ENCODE results near the gene CBLC.

Gene CBLC

GRCh38 chr19:44746946-44747738, 30.5 kb upstream of the CBLC start:
- DNase-seq = no peak

GRCh38 chr19:44747739-44748425, 29.8 kb upstream of the CBLC start:
- DNase-seq = no peak

DNA sequence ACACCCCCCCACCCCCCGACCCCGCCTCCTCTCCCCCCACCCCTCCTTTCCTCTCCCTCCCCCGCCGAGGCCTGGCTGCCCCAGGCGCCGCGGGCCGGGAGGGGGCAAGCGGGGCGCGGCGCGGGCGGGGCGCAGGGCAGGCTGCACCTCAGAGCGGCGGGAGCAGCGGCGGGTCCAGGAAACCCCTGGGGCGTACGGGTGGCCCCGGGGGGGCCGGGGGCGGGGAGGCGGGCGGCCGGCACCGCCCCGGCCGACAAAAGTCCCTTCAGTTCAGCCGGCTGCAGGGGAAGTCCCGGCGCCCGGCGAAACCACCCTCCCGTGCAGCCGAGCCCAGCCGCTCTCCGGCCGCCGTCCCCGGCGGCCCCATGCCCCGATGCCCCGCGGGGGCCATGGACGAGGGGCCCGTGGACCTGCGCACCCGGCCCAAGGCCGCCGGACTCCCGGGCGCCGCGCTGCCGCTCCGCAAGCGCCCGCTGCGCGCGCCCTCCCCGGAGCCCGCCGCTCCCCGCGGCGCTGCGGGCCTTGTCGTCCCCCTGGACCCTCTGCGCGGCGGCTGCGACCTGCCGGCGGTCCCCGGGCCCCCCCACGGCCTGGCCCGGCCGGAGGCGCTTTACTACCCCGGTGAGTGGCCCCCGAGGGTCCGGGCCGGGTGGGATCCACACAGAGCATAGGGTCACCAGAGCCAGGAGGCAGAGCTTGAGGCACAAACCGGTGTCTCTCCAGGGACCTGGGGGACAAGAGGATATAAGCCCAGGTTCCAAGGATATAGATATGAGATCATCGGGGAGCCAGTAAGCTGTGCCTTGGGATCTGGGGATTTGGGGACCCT, 29.1 kb upstream of the CBLC start, which contains the start of gene BCL3:
TSS of gene BCL3 (plus strand) at position 283 of the 829 bp plus-strand sequence. CDS start at position 366, 83 bp downstream.
- no peak for DNase-seq

DNA sequence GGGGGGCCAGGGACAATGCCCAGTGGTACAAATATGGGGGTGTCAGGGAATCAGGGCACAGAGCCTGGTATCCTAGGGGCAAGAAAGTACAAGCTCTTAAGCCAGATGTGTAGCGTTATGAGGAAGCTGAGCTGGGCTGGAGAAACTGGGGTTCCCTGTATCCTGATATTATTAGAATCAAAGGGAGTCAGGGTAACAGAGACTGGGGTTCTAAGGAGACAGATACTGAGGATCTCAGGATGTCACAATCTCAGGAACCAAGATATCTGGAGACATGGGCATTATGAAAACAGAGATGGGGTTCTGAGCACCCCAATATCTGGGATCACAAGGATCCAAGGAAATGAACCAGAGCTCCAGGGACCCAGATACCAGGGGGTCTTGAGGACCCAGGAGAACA, 28.4 kb upstream of the CBLC start:
- DNase-seq = no peak

GRCh38 chr19:44749994-44750393, 27.7 kb upstream of the CBLC start:
- DNase-seq = no peak

GRCh38 chr19:44752123-44752815, 25.4 kb upstream of the CBLC start:
- DNase-seq = no peak

DNA sequence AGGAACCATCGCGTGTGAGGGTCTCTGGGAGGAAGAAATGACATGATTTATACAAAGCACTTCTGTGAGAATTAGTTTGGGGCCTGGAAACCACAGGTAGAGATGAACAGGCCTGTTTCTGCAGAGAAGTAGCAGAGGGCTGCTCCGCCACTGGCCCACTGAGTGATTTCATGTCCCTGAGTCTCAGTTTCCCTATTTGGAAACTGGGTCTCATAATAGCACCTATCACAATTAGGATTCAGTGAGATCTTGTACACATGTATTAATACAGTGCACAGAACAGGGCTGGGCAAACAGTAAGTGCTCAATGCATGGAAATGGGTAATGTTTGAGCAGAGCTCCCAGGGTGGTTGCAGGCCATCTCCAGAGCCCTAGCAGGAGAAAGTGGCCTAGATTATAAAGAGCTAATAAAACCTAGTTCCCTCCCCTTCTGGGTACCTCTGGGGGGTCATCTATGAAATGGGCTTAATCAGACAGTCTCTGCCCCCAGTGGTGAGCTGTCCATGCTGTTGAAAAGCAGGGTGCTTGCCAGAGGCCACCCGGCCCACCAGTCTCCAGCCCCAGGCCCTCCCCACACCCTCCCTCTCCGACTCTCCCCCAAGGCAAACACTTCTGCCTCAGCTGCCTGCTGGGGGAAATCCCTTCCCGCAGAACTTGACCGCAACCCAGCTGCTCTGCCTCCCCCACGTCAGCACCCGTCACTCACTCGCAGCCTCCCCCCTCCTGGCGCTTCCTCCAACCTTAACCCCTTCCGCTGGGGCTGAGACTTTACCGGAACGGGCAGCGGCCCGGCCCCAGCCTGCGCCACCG, 24.7 kb upstream of the CBLC start:
- DNase-seq = peak; percentile 44

- DNase-seq = no peak
Observed at GRCh38 chr19:44753626-44753931, 24.1 kb upstream of the CBLC start.

DNA sequence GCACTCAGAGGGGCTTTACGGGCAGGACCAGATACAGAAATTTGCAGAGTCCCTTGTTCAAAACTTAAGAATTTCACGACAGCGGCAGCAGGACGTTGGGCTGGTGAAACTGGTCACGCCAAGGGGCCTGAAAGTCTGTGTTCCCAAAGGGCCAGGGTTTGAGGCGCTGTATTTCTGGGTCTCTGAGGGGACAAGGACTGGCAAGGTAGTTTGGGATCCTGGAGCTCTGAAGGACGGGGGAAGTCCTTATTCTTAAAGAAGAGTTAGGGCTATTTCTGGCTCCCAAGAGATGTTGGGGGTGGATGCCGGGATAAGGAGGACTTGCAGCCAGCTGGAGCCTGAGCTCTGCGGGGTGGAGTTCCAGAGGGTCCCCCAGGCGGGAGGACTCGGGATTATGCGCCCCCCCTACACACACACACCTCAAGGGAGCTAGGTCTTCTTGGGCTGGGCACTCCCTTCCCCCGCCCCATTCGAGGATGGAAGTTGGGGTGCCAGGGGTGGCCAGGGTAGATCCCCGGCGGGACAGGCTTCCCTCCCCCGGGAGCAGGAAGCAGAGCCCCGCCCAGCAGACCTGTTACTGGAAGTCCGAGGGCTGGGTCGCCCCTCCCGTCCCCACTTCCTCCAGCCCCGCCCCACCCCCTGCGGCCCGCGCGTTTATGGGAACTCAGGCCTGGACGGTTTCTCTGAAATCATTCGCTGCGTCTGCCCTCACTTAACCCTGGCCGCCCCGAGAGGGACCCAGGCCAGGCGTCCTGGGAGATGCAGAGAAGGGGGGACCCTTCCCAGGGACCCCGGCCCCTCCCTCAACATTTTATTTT, 23.5 kb upstream of the CBLC start:
- no peak for DNase-seq

DNA sequence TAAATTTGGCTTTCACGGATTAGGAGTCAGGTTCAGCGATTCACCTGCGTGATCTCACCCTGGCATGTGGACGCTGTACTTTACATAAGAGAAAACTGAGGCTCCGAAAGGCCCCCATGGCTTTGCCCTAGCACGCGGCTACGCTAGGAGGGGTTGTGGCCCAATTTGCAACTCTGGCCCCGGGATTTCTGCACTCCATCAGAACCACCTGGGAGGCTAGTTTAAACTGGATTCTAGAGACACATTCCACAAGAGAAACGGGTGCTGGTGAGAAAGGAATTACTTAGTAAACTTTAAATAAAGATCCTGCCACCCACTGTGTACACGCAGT, 23.0 kb upstream of the CBLC start:
- DNase-seq = no peak

DNA sequence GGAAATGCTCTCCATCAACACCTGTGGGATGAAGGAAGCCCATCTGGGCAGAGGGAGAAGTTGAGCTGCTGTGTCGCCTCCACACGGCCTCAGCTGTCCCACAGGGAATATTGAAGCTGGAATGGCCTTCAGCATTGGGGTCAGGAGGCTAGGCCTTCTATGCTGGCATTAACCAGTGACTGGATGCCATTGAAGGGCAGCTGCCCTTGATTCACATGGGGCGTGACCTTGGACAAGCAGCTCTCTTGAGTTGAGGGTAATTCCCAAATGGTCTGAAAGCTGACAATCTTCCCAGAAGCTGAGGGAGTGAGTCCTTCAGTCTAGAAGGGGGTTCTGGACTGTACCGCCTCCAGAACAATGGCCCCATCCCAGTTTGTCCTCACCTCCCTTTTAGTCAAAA, 22.5 kb upstream of the CBLC start:
- no peak for DNase-seq

GRCh38 chr19:44756089-44756562, 21.6 kb upstream of the CBLC start:
- DNase-seq = no peak

DNA sequence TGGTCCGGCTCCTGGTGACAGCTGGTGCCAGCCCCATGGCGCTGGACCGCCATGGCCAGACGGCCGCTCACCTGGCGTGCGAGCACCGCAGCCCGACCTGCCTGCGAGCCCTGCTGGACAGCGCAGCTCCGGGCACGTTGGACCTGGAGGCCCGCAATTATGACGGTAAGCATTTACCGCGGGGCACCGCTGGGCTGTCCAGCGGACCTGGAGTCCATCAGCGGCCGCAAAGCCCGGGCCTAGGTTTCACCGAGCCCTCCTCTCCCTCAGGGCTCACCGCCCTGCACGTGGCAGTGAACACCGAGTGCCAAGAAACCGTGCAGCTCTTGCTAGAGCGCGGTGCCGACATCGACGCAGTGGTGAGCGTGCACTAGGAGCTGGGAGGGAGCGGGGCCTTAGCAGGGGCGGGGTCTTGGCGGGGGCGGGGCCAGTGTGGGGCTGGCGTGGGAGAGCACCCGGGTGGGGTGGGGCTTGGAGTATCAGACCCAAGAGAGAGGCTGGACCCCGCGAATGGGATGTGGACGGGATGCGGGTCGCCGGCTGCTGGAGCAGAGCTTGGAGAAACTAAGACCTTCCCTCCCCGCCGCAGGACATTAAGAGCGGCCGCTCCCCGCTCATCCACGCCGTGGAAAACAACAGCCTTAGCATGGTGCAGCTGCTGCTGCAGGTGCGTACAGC, 20.5 kb upstream of the CBLC start:
- no peak for DNase-seq

GRCh38 chr19:44757735-44758505, 19.8 kb upstream of the CBLC start:
- DNase-seq = no peak

- DNase-seq = no peak
Observed at GRCh38 chr19:44758596-44758995, 19.1 kb upstream of the CBLC start.

DNA sequence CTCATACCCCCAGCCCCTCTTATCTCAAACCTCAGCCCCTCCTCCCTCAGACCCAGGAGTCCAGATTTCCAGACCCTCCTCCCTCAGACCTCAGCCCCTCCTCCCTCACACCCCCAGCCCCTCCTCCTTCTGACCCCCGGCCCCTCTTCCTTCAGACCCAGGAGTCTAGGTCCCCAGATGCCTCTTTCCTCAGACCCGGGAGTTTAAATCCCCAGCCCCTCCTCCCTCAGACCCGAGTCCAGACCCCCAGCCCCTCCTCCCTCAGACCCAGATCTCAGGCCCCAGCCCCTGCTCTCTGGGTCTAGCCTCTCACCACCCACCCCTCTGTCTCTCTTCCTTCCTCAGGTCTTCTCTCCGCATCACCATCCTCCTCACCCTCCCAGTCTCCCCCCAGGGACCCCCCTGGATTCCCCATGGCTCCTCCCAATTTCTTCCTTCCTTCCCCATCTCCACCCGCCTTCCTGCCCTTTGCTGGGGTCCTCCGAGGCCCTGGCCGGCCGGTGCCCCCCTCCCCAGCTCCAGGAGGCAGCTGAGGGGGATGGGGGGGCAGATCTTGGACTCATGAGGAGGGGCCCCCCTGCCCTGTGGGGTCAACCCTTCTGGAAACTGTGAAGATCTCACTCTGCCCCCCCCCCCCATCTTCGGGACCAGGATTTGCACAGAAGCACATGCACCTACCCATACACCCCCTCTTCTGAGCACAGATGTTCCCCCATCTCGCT, 18.4 kb upstream of the CBLC start:
- DNase-seq = no peak

GRCh38 chr19:44762038-44762437, 15.7 kb upstream of the CBLC start:
- DNase-seq = no peak

DNA sequence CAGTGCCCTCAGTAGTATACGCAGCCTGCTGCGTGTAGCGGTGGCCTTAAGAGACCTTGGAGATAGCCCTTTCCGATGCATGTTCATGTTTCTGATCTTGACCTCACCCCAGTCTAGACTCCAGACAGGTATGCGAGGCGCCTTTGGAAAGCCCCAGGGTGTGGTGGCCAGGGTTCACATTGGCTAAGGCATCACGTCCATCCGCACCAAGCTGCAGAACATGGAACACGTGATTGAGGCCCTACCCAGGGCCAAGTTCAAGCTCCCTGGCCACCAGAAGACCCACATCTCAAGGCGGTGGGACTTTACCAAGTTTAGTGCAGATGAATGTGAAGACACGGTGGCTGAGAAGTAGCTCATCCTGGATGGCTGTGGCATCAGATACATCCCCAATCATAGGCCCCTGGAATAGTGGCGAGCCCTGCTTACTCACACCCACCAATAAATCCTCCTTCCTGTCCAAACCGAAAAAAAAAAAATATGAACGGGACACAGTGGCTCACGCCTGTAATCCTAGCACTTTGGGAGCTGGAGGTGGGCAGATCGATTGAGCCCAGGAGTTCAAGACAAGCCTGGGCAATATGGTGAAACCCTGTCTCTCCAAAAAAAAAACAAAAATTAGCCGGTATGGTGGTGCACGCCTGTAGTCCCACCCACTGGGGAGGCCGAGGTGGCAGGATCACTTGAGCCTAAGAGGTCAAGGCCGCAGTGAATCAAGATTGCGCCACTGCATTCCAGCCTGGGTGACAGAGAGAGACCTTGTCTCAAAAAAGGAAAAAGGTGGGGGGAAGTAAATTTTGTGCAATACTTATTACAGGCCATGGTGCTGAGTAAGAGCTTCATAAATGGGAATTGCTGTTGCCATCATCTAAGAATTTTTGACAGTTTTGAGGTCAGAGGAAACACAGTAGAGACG, 12.4 kb upstream of the CBLC start:
- no peak for DNase-seq

Measured in NCI-H1092 (cell line).